NCI-H2107 treated with DMSO at 0.1 percent for 48 hours (cell line): ENCODE measurements around the gene TRPC5OS.

Source experiments
- DNase-seq: peaks from one replicate; lab custom pipeline; 2025; ENCODE audit not compliant: unreplicated experiment; lab: John Stamatoyannopoulos, UW

TRPC5OS gene

GRCh38 chrX:111875881-111876280 lies at the start of gene TRPC5OS:
Gene TRPC5OS (plus strand): TSS chrX:111876181. CDS start chrX:111901850, 25,669 bp downstream.
- DNase-seq, result no peak

- no peak for DNase-seq
These were observed 46.6 kb upstream of the TRPC5OS start for GRCh38 chrX:111829345-111829744.

GRCh38 chrX:111830571-111830970 lies 45.4 kb upstream of the TRPC5OS start:
- no peak for DNase-seq

- DNase-seq, result no peak
These were observed 44.6 kb upstream of the TRPC5OS start for GRCh38 chrX:111831343-111831742.

GRCh38 chrX:111837197-111837596 lies 38.8 kb upstream of the TRPC5OS start:
- no peak for DNase-seq

GRCh38 chrX:111847491-111848133 lies 28.4 kb upstream of the TRPC5OS start:
- no peak for DNase-seq

GRCh38 chrX:111848541-111848940 lies 27.4 kb upstream of the TRPC5OS start:
- DNase-seq, result no peak

GRCh38 chrX:111850975-111851374 lies 25.0 kb upstream of the TRPC5OS start:
- no peak for DNase-seq

- DNase-seq, result no peak
These were observed 21.2 kb upstream of the TRPC5OS start for GRCh38 chrX:111854556-111855490.

GRCh38 chrX:111857534-111858060 lies 18.4 kb upstream of the TRPC5OS start:
- DNase-seq, result no peak

GRCh38 chrX:111861605-111862004 lies 14.4 kb upstream of the TRPC5OS start:
- DNase-seq, result no peak

GRCh38 chrX:111867236-111867635 lies 8.7 kb upstream of the TRPC5OS start:
- DNase-seq, result no peak

GRCh38 chrX:111868726-111869638 lies 7.0 kb upstream of the TRPC5OS start:
- no peak for DNase-seq

GRCh38 chrX:111869639-111870034 lies 6.3 kb upstream of the TRPC5OS start:
- DNase-seq, result peak; percentile 29

- no peak for DNase-seq
These were observed 1.7 kb upstream of the TRPC5OS start for GRCh38 chrX:111874241-111874640.

- DNase-seq, result no peak
These were observed 665 bp downstream of the TRPC5OS start for GRCh38 chrX:111876646-111877045.

GRCh38 chrX:111877681-111878080 lies 1.7 kb downstream of the TRPC5OS start:
- no peak for DNase-seq

GRCh38 chrX:111880735-111881134 lies 4.8 kb downstream of the TRPC5OS start:
- no peak for DNase-seq

- no peak for DNase-seq
These were observed 5.7 kb downstream of the TRPC5OS start for GRCh38 chrX:111881715-111882114.

GRCh38 chrX:111886678-111887077 lies 10.7 kb downstream of the TRPC5OS start:
- DNase-seq, result no peak

- no peak for DNase-seq
These were observed 12.6 kb downstream of the TRPC5OS start for GRCh38 chrX:111888600-111888999.
